ENCODE data around the gene MIF4GD. TPM values are rescaled to one million over a fixed set of nuclear protein-coding genes. Genes with fewer than 3 reads are reported as not detected.
"Not testable (repeated sequence)": the region's sequence is repeated elsewhere in the genome, so short reads cannot be mapped to it uniquely, and the experiment has no call there.

The MIF4GD gene
- total RNA-seq, 8 experiments from 2014 or later = 9.8 to 21.2 (median 16.3) TPM

DNA sequence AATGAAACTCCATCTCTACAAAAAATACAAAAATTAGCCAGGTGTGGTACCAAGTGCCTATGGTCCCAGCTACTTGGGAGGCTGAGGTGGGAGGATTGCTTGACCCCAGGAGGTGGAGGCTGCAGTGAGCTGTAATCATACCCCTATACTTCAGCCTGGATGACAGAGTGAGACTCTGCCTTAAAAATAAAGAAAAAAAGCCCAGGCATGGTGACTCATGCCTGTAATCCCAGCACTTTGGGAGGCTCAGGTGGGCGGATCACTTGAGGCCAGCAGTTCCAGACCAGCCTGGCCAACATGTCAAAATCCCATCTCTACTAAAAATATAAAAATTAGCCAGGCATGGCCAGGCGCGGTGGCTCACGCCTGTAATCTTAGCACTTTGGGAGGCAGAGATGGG, 9.2 kb upstream of the MIF4GD start:
- H3K4me3 ChIP-seq; H3K27ac ChIP-seq; H3K4me1 ChIP-seq (replicated peaks in 1 of 2): not testable (repeated sequence)
- ATAC-seq (replicated peaks in 6 of 8) = peak in 2 of 8 experiments; percentile 33 to 39
- 80 to 100% (median 90%) methylated on average over 1 to 3 of the region's 4 CpGs; no CpG with 5 or more reads in 6 of the 10 experiments for WGBS, 10 experiments
- in situ Hi-C loops (cut with MboI; ENCODE audit: low pct_unique_long_range_greater_than_20kb in 2 of 9, low sequenced_read_pairs in 9 of 9, unreplicated experiment in 9 of 9) = loop anchor here in 1 of 9 experiments (25.0 kb wide), 1 partner anchor 132 kb away; the partner anchor contains the start of gene GRB2

DNA sequence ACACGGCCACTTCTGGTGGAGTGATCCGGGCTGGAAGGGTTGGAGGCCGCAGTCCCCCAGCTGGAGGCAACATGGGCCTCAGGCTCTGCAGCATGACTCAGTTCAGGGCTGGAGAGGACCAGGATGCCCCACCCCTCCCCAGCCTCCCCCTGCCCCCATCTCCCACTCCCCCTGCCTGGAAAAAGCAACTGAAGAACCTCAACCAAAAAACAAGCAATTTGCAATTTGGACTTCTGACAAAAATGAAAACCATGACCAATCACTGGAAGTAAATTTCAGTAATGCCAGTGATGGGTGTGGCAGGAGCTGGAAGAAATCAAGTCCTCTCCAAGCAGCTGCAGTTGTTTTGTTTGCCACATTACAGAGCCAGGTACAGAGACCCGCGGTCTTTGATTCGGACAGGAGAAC, 6.6 kb upstream of the MIF4GD start:
- no peak overlapping the region for H3K27ac ChIP-seq
- H3K4me1 ChIP-seq (replicated peaks in 1 of 2) = no peaks in the 10 kb centered on the region
- 67 to 100% (median 100%) methylated on average over 1 to 2 of the region's 6 CpGs; no CpG with 5 or more reads in 7 of the 10 experiments for WGBS, 10 experiments
- in situ Hi-C loops (cut with MboI; ENCODE audit: low pct_unique_long_range_greater_than_20kb in 2 of 9, low sequenced_read_pairs in 9 of 9, unreplicated experiment in 9 of 9) = loop anchor here in 1 of 9 experiments (25.0 kb wide), 1 partner anchor 135 kb away; the partner anchor contains the start of gene GRB2
- peak in 3 of 8 experiments; percentile 77 to 84 (median 81) for ATAC-seq (replicated peaks in 6 of 8)
- no peak overlapping the region for H3K4me3 ChIP-seq

DNA sequence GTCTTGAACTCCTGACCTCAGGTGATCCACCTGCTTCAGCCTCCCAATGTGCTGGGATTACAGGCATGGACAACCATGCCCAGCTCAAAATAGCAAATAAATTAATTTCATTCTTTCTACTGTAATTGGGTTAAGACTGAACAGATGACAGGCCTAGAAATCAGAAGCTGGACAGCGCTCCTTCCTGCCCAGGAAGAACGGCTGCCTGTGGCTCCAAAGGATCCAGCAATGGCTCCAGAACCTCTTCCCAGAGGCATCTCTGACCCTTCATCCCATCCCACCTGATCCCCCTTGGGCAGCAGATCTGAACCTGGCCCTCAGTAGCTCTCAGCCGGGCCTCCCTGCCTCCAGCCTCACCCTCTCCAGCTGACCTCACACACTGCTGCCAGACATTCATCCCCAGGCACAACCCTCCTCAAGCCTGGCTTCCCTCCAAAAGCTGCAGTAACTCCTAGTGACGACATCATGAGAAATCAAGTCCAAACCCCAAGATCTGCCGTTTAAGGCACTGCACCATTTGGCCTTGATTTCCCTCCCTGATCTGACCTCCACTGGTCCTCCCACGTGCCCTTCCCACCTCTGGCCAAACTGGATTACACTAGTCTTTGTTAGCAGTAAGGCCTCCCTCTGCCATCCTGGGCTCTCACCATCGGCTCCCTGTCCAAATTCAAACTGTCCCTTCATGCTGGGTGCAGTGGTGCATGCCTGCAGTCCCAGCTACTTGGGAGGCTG, 3.1 kb upstream of the MIF4GD start:
- Histone ChIP-seq H3K4me1 (replicated peaks in 1 of 2) (peaks cover 11% of the 10 kb centered on the region in 2 donors), H3K27ac (no peak overlapping the region), H3K4me3 (no peak overlapping the region)
- WGBS, 10 experiments = 33 to 100% (median 88%) methylated on average over 1 to 6 of the region's 7 CpGs; no CpG with 5 or more reads in 2 of the 10 experiments
- in situ Hi-C loops (cut with MboI; ENCODE audit: low pct_unique_long_range_greater_than_20kb in 2 of 9, low sequenced_read_pairs in 9 of 9, unreplicated experiment in 9 of 9) = no loop called here
- ATAC-seq (replicated peaks in 6 of 8) = no peak

DNA sequence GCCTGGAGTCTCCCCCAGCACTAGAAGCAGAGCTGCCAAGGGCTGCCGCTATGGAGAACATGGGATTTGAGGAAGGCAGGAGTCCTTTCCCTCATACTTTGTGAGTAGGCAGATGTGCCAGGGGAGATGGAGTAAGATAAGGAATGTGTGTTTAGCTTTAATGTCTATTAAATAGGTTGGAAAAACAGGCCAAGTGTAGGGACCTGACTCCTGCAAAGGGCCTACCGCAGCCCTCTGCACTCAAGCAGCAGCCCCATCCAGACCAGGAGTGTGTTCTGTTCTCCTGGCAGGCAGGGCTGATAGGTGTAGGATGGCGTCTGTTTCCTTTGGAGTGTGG, 1.8 kb upstream of the MIF4GD start:
- no peak overlapping the region for H3K4me3 ChIP-seq
- in situ Hi-C loops (cut with MboI; ENCODE audit: low pct_unique_long_range_greater_than_20kb in 2 of 9, low sequenced_read_pairs in 9 of 9, unreplicated experiment in 9 of 9) = no loop called here
- WGBS, 10 experiments = 27 to 92% methylated on average over 2 of the region's 3 CpGs; no CpG with 5 or more reads in 8 of the 10 experiments
- ATAC-seq (replicated peaks in 6 of 8) = no peak
- peaks cover 11 to 13% of the 10 kb centered on the region in 2 donors for H3K4me1 ChIP-seq (replicated peaks in 1 of 2)
- H3K27ac ChIP-seq = no peak overlapping the region

DNA sequence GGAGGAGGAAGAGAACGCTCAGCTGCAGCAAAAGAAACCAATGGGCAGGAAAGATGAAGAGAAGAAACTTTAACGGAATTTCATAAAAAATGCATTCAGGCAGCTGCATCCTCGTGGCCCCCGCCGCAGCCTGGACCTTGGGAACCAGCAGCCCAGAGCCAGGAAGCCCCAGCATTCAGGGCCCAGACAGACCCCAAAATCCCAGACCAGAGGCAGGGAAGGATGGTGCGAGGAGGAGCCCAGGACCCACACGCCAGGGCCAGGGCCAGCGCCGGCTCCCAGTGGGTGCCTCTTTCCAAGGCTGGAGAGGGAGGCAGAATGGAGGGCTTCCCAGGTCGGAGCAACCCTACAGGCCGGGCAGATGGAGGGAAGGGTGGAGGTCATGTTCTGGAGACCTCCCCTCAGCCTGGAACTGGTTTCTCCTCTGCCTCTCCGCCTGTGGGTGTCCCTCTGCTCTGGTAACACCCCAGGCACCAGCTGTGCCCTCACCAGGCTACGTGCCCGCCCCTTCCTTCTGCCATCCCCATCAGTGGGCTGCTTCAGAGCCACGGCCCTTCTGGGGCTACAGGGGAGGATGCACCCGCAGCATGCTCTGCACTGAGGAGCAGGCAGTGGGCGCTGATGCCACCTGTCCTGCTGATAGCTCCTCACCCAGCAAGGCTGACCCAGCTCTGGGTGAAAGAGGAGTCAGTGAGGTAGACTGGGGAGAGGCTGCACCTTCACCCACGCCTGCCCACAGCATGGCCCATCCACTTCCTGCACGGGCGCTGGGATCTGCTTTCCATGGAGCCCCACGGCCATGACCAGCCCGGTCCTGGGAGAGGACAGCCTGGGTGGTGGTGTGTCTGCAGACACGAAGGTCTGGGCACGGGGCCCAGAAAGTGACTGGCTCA, 1.2 kb upstream of the MIF4GD start:
- in situ Hi-C loops (cut with MboI; ENCODE audit: low pct_unique_long_range_greater_than_20kb in 2 of 9, low sequenced_read_pairs in 9 of 9, unreplicated experiment in 9 of 9) = no loop called here
- 0 to 100% (median 67%) methylated on average over 1 to 7 of the region's 24 CpGs; no CpG with 5 or more reads in 1 of the 10 experiments for WGBS, 10 experiments

DNA sequence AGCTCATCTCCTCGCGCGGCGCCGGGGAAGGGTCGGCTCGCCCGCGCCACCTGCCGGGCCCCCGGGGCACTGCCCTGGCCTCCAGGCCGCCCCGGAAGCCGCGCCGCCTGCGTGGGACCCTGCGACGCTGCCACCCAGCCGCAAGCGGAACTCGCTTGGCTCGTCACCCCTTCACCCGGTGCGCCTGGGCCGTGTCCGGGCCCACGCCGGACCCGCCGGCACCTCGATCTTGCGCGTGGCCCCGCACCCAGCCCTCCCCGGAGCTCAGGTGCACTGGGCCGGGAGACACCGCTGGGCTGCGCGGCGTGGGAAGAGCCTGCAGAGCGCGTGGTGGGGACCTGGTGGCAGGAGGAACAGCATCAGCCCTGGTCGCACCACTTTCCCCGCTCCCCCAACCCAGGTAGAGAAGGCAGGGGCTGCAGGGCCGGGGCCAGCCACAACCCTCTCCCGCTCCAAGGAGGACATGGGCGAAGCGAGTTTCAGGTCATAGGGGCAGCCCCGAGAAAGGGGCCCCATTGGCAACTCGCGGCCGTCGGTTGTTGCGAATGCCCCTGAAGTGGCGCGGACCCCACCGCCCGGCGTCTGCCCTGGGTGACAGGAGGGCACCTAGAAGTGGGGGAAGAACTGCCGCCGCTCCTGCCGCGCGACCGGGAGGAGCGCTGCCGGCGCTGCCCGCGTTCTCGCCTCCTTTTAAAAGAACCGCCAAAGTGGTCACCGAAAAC, 363 bp upstream of the MIF4GD start:
- ATAC-seq (replicated peaks in 6 of 8) = peak; percentile 73 to 87 (median 80)
- Histone ChIP-seq H3K4me1 (replicated peaks in 1 of 2) (peaks cover 11 to 14% of the 10 kb centered on the region in 2 donors), H3K27ac (peak overlapping the region; percentile 30 to 45), H3K4me3 (peak overlapping the region; percentile 62 to 90 (median 76))
- in situ Hi-C loops (cut with MboI; ENCODE audit: low pct_unique_long_range_greater_than_20kb in 2 of 9, low sequenced_read_pairs in 9 of 9, unreplicated experiment in 9 of 9) = no loop called here
- 0 to 7% (median 2%) methylated on average over 1 to 8 of the region's 74 CpGs; no CpG with 5 or more reads in 5 of the 10 experiments for WGBS, 10 experiments

More for the DNA sequence above, 1.2 kb upstream of the MIF4GD start:
- Histone ChIP-seq H3K4me1 (replicated peaks in 1 of 2) (peaks cover 11 to 14% of the 10 kb centered on the region in 2 donors), H3K27ac (no peak overlapping the region), H3K4me3 (peak overlapping the region; percentile 62 to 90 (median 76))
- ATAC-seq (replicated peaks in 6 of 8) = no peak

DNA sequence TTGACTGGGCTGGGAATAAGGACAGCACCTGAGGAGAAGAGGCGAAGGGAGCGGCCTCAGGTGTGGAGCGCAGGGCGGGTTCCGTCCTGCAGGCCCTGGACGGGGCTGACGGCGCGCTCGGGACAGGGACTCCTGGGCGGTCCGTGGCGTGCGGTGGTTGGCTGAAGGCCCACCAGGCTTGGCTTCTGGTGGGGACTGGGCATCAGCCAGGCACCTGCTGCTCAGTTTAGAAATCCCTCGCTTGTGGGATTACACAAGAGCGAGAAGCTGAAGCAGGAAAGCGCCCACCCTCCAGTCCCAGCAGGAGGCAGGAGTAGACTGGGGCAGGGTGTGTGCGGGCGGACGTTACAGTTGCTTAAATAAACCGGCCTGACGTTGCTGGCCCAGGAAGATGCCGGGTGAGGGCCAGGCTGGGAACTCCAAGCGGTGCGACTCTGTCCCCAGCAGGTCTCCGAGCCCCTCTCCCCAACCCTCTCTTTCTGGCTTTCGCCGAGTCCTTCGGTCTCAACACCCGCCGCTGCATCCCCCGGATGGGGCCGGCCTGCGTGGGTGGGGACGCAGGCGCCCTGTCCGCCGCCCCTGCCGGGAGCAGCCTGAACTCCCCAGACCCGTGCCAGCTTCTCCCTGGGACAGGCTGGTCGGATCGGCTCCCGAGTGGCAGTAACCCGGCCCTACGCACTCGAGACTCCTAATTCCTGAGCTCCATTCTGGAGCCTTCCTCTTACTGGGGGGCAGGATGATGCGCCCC, 639 bp downstream of the MIF4GD start:
- peak; percentile 49 to 78 (median 61) for ATAC-seq (replicated peaks in 6 of 8)
- Histone ChIP-seq H3K27ac (peak overlapping the region; percentile 67 to 71), H3K4me1 (replicated peaks in 1 of 2) (peaks cover 11 to 14% of the 10 kb centered on the region in 2 donors), H3K4me3 (peak overlapping the region; percentile 62 to 90 (median 76))
- 0 to 4% (median 0%) methylated on average over 1 to 19 of the region's 47 CpGs; no CpG with 5 or more reads in 4 of the 10 experiments for WGBS, 10 experiments
- in situ Hi-C loops (cut with MboI; ENCODE audit: low pct_unique_long_range_greater_than_20kb in 2 of 9, low sequenced_read_pairs in 9 of 9, unreplicated experiment in 9 of 9) = no loop called here

DNA sequence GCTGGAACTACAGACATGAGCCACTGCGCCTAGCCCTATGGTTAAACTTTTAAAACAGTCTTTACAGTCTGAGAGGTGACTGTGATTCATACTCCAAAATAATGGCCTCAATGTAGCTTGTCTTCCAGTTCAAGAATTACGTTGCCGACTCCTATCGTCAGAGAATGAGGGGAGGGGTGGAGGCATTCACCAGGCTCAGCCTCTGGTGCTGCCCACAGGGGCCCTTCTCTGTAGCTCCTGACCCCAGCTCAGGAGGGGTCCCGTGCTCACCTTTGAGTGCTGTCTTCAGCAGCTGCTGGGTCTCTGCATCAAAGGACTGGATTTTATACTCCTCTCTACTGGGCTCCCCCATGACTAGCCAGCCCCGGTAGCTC, 1.2 kb downstream of the MIF4GD start:
- H3K4me1 ChIP-seq (replicated peaks in 1 of 2) = peaks cover 11 to 14% of the 10 kb centered on the region in 2 donors
- peak overlapping the region; percentile 67 to 71 for H3K27ac ChIP-seq
- peak overlapping the region; percentile 62 to 90 (median 76) for H3K4me3 ChIP-seq
- in situ Hi-C loops (cut with MboI; ENCODE audit: low pct_unique_long_range_greater_than_20kb in 2 of 9, low sequenced_read_pairs in 9 of 9, unreplicated experiment in 9 of 9) = no loop called here
- 0 to 100% (median 35%) methylated on average over 1 to 5 of the region's 6 CpGs; no CpG with 5 or more reads in 2 of the 10 experiments for WGBS, 10 experiments
- no peak for ATAC-seq (replicated peaks in 6 of 8)

DNA sequence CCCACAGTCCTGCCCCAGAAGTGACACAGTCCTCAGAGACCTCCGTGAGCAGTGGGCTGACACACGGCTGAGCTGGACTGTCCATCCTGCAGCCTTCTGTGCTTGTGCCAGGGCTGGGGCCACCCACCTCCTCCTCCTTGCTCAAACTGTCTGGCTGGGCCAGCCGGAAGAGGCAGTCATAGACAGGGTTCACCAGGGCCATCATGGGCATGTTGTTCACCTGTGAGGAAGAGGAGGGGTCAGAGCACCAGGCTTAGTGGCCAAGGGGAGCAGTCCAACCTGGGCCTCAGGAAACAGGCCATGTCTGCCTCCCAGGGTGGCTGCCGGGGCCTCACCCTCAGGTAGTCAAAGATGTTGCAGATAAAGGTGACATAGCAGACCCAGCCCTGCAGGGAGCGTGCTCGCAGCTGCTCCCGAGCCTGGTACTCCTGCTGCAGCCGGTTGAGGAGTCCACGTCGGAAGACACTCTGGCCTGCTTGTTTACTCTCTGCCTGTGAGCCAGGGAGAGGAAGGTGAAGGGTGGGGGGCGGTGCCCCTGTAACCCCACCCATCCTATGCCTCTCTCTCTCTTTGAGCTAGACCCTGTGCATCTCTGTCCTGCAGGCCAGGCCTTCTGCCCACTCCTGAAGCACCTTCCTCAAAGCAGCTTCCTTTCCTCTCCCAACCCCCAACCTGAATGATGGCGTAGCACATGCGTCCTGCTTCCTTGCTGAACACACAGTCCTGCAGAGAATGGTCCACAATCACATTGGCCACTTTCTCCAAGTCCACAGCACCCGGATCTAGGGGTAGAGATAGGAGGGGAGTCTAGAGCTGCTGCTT, 3.4 kb downstream of the MIF4GD start:
- WGBS, 10 experiments = 20 to 80% (median 49%) methylated on average over 1 to 6 of the region's 14 CpGs; no CpG with 5 or more reads in 1 of the 10 experiments

DNA sequence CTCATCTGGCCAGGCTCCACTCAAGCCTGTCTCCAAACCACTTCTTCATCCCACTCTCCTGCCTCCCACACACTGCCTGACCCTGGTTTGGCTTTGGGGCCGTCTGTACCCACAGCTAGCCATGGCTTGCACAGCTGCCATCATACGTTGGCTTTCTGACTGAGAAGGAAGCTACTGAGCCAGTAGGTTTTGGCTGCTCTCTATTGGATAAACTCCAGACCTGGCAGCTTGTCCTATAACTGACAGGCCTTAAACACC, 3.9 kb downstream of the MIF4GD start:
- no peak overlapping the region for H3K27ac ChIP-seq
- no peak overlapping the region for H3K4me3 ChIP-seq
- 60 to 100% (median 89%) methylated on average over 1 to 2 of the region's 2 CpGs; no CpG with 5 or more reads in 6 of the 10 experiments for WGBS, 10 experiments
- in situ Hi-C loops (cut with MboI; ENCODE audit: low pct_unique_long_range_greater_than_20kb in 2 of 9, low sequenced_read_pairs in 9 of 9, unreplicated experiment in 9 of 9) = no loop called here
- no peak for ATAC-seq (replicated peaks in 6 of 8)
- peaks cover 14 to 17% of the 10 kb centered on the region in 2 donors for H3K4me1 ChIP-seq (replicated peaks in 1 of 2)

More for the DNA sequence above, 3.4 kb downstream of the MIF4GD start:
- H3K4me3 ChIP-seq = no peak overlapping the region
- ATAC-seq (replicated peaks in 6 of 8) = no peak
- in situ Hi-C loops (cut with MboI; ENCODE audit: low pct_unique_long_range_greater_than_20kb in 2 of 9, low sequenced_read_pairs in 9 of 9, unreplicated experiment in 9 of 9) = no loop called here
- H3K27ac ChIP-seq = peak overlapping the region in 1 of 2 donors; percentile 20
- H3K4me1 ChIP-seq (replicated peaks in 1 of 2) = peaks cover 14 to 18% of the 10 kb centered on the region in 2 donors

DNA sequence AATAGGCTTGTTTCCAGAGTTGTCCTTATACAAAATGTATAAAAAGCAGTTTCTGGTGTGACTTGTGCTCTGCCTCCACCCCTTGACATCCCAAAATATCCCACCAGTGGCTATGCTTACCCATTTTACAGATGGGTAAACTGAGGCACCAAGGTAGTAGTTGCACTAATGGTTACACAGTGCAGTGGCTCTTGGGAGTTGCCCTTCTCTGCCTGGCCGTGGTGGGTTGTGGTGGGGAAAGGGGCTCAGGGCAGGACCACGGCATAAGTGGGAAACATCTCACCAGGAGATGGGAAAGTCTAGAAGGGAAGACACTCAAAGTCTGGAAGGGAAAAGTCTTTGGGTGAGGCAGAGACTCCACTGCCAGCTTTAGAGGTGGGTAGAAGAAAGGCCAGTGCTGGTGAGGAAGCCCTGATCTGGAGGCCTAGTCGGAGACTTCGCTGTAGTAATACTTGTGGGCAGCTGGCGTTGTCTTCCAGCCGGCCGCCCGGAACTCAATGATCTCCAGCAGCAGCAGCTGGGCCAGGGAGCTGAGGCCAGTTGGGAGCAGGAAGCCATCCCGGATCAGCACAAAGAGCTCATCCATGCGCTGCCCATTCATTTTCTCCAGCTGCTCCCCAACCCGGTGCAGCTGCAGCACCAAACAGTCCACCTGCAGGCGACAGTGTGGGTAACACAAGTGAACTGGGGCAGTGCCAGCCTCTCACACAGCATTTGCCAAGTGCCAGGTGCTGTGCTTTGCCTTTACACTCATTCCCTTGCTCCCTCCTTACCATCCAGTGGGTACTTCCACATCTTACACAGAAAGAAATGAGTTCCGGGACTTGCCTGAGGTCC, 4.5 kb downstream of the MIF4GD start:
- no peak for ATAC-seq (replicated peaks in 6 of 8)
- no peak overlapping the region for H3K4me3 ChIP-seq
- H3K4me1 ChIP-seq (replicated peaks in 1 of 2) = peaks cover 11 to 15% of the 10 kb centered on the region in 2 donors
- in situ Hi-C loops (cut with MboI; ENCODE audit: low pct_unique_long_range_greater_than_20kb in 2 of 9, low sequenced_read_pairs in 9 of 9, unreplicated experiment in 9 of 9) = no loop called here
- 83 to 100% (median 96%) methylated on average over 1 to 9 of the region's 13 CpGs; no CpG with 5 or more reads in 3 of the 10 experiments for WGBS, 10 experiments
- H3K27ac ChIP-seq = no peak overlapping the region

Data from motor neuron (in vitro differentiated cells).